Activated CD4-positive, alpha-beta T cell treated with anti-CD3 and anti-CD28 coated beads, Interleukin-2, Interleukin-6, amounts not matched to agents 100 ng/mL and 50 ng/mL, durations not matched to agents 16 hours and 8 hours (primary cell): ENCODE data around the gene MID2.
"Not testable (repeated sequence)": the region's sequence is repeated elsewhere in the genome, so short reads cannot be mapped to it uniquely, and the experiment has no call there.

Experiments
- DNase-seq: peaks from one replicate; pipeline ENCODE4 v3.0.0-alpha.2; 2020

The MID2 gene, protein sequence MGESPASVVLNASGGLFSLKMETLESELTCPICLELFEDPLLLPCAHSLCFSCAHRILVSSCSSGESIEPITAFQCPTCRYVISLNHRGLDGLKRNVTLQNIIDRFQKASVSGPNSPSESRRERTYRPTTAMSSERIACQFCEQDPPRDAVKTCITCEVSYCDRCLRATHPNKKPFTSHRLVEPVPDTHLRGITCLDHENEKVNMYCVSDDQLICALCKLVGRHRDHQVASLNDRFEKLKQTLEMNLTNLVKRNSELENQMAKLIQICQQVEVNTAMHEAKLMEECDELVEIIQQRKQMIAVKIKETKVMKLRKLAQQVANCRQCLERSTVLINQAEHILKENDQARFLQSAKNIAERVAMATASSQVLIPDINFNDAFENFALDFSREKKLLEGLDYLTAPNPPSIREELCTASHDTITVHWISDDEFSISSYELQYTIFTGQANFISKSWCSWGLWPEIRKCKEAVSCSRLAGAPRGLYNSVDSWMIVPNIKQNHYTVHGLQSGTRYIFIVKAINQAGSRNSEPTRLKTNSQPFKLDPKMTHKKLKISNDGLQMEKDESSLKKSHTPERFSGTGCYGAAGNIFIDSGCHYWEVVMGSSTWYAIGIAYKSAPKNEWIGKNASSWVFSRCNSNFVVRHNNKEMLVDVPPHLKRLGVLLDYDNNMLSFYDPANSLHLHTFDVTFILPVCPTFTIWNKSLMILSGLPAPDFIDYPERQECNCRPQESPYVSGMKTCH

DNA sequence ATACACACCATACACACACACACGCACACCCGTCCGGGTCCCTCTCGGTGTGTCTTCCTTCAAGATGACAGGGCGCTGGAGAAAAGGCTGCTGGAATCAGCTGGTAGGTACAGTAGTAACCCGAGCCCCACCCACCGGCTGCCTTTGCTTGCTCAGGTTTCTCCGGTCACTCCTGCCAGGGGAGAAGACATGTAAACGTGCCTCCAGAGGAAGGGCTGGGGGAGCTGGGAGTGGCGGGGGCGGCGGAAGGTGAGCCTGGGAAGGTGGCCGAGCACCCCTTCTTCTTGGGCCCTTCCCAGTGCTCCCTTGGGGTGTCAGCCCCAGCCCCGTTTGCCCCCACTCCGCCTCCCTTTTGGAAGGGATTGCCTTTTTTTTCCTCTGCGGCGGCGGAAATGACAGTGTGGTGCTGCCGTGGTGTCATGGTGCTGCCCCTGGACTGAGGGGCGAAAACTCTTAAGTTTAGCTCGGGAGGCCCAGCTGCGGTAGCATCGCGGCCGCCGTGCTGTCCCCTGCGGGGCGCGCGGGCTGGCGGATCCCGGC is at the start of gene MID2:
Gene MID2 (plus strand): TSS at position 169 of the 540 bp plus-strand sequence. CDS start 561 bp downstream, outside the sequence.
- peak; percentile 46 for DNase-seq

DNA sequence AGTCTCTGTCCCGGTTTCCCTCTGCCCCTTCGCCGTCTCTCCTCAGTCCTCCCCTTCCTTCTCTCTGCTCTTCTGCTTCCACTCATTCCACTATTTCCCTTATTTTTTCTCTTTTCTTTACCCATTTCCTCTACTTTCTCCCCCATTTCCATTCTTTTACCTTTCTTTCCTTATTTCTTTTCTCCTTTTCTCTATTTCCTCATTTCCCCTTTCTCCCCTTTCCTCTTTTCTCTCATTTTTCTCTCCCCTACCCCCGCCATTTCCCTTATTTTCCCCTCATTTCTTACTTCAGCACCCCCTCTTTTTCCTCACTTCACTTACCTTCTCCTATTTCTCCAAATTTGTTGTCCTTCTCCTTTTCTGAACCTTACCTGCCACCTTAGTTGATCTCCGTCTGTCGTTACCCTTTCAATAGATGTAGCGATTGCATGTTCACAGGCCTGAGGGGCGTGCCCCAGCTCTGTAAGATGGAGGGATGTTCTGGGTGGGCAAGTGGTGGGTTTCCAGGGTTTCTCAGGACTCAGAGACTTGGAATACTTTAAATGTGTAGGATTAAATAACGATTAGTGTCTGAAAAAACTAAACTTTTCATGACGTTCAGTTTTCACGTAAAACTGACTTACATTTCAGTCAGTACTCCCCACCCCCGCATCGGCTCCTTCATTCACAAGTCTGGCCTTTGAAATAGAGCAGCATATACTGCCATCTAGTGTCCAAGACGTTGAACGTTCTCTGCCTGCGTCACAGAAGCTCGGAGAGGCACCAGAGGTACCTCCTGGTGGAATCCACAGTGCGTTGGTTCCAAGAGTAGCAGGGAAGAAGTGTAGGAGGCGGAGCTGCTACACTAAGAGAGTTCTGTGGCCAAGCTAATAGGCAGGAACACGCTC is 48.8 kb upstream of the MID2 start:
- peak; percentile 85 for DNase-seq

DNA sequence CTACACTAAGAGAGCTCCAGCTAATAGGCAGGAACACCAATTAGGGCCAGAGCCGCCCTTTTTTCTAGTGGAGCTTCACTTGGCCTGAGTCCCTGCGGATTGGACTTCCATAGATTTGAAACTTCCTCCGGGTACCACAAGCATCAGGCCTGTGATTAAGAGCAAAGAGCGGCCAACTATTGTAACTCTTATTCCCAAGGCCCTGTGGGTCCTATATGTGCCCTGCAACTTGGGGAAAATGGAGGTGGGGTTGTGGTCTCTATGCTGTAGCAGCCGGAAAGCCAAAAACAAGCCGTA is 48.2 kb upstream of the MID2 start, which contains the start of gene NCBP2L:
Gene NCBP2L (plus strand): TSS at position 198 of the 297 bp plus-strand sequence. CDS start 16,488 bp downstream, outside the sequence.
- DNase-seq = no peak

DNA sequence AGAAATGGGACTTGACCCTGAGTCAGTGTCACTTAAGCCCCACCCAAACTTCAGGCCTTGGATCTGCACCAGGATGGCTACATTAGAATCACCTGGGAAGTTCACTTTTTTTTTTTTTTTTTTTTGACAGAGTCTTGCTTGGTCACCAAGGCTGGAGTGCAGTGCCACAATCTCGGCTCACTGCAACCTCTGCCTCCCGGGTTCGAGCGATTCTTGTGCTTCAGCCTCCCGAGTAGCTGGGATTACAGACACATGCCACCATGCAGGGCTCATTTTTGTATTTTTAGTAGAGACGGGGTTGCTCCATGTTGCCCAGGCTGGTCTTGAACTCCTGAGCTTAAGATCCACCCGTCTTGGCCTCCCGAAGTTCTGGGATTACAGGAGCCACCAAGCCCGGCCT is 45.1 kb upstream of the MID2 start:
- DNase-seq = no peak

DNA sequence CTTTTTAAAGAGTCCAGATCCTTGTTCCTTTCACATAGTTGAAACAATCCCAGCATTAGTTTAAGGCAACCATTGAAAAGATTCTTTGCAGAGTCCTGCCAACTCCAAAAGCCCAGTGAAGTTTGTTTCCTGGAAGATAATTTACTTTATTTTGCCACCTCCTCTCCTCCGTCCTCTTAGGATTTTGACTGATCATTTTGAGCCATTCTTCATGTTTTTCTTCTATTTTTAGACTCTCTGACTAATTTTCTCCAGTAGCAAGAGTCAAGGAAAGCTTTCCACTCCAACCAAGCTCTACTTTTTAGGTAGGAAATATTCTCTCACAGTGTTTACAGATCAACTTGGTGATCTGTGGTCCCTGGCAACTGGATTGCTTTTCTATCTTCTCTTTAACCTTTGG is 37.8 kb upstream of the MID2 start:
- no peak for DNase-seq

DNA sequence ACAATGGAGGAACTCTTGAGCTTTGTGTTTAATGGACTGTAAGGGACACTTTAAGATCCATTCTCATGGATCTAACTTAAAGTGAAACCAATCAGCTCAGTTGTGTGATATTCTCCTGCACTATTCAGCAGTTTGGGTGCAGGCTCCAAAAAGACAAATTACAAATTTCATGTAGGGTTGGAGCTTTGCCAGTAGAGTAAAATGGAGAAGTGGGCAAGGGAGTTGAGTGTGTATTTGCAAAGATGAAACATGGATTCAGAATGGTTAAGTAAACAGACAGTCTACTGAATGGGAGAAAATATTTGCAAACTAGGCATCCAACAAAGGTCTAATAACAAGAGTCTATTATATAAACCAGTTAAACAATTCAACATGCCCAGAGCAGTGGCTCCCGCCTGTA is 21.2 kb upstream of the MID2 start:
- no peak for DNase-seq

DNA sequence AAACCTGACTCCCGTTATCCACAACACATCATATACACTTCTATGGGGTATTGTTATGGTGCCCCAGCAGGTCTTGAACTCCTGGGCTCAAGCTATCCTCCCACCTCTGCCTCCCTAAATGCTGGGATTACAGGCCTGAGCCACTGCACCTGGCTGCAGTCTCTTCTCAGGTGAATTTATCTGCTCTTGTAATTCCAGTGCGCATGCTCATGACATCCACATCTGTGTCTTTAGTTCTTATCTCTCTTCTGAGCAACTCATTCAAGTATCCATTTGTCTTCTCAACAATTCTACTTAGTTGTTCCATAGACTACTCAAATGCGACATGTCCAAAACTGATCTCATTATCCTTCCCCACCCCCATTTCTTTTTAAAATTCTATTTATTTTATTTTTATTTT is 20.5 kb upstream of the MID2 start:
- DNase-seq = no peak

DNA sequence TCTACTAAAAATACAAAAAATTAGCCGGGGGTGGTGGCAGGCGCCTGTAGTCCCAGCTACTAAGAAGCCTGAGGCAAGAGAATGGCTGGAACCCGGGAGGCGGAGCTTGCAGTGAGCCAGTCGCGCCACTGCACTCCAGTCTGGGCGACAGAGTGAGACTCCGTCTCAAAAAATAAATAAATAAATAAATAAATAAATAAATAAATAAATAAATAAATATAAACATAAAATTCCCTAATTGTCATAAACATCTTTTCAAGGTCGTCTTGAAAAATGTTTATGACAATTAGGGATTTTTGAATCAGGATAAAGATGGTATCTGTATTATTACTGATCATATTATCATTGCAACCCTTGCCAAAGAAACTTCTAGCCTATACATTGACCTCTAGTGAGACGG is 15.6 kb upstream of the MID2 start:
- DNase-seq = not testable (repeated sequence)

DNA sequence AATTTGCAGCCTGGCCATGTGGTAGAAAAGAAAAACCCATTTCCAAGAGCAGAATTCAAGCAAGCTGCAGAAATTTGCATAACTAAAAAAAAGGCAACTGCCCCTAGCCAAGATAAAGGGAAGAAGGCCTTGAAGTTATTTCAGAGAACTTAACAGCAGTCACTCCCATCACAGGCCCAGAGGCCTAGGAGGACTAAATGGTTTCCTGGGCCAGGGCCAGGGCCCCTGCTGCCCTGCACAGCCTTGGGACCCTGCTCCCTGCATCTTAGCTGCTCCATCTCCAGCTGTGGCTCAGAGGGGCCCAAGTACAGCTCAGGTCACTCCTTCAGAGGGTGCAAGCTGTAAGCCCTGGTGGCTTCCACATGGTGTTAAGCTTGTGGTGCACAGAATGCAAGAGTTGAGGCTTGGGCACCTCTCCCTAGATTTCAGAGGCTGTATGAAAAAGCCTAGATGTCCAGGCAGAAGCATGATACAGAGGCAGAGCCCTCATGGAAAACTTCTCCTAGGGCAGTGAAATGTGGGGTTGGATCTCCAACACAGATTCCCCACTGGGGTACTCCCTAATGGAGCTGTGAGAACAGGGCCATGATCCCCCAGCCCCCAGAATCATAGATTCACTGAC is 6.7 kb upstream of the MID2 start:
- DNase-seq = no peak

DNA sequence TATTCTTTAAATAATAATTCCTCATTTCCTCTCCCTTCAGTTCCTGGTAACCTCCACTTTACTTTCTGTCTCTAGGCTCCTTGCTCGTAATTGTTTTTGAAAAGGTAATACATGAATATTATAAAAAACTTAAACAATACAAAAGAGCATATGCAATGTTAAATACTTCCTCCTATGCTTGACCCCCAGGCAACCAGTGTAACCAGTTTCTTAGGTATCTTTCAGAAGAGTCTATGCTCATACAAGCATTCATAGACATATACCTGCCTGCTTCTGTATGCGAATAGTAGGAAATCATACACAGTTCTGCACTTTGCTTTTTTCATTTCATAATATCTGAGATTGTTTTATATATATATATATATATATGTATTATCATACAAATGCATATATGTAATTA is 2.6 kb upstream of the MID2 start:
- DNase-seq = no peak

DNA sequence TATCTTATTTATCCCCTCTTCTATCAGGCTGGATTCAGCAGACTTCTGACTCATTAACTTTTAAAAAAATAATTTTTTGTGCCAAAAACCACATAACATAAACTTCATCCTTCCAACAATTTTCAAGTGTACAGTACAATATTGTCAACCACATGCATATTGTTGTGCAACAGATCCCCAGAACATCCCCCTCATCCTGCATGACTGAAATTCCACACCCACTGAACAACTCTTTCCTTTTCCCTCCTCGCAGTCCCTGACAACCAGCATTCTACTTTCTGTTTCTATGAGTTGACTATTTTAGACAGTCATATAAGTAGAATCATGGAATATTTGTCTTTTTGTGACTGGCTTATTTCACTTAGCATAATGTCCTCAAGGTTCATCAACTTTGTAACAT is 2.2 kb upstream of the MID2 start:
- no peak for DNase-seq

DNA sequence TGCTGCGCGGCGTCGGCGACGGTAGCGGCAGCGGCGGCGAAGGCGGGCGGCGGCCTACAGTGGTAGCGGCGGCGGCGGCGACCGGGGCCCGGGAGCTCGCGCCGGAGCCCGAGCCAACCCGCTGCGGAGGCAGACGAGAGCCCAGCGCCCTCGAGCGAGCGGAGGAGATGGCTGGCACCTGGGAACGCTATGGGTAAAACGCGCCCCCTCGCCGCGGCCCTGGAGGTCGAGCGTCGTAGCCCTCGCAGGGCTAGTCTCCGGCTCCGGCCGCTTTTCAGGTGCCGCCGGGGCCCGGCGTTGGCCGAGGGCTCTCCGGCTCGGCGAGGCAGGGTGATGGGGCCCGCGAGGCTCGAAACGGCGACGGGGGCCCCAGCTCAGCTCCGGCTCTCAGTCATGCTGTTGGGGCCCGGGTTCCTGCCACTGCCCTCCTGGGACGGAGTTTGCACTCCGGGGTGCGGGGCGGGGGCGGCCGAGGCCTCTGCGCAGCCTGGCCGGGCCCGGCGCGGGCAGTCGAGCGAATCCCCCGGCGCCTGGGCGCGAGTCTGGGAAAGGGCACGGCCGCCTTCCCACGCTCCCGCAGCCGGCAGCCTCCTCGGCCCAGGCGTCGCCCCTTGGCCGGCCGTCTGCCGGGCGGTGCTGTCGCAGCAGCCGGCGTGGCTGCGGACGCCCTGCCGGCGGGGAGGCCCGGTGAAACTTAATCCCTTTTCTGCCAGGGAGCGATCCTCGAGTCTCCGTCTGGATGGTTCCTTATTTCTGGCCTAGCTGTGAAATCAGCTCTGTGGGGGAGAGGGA is 768 bp downstream of the MID2 start:
- peak; percentile 27 for DNase-seq

DNA sequence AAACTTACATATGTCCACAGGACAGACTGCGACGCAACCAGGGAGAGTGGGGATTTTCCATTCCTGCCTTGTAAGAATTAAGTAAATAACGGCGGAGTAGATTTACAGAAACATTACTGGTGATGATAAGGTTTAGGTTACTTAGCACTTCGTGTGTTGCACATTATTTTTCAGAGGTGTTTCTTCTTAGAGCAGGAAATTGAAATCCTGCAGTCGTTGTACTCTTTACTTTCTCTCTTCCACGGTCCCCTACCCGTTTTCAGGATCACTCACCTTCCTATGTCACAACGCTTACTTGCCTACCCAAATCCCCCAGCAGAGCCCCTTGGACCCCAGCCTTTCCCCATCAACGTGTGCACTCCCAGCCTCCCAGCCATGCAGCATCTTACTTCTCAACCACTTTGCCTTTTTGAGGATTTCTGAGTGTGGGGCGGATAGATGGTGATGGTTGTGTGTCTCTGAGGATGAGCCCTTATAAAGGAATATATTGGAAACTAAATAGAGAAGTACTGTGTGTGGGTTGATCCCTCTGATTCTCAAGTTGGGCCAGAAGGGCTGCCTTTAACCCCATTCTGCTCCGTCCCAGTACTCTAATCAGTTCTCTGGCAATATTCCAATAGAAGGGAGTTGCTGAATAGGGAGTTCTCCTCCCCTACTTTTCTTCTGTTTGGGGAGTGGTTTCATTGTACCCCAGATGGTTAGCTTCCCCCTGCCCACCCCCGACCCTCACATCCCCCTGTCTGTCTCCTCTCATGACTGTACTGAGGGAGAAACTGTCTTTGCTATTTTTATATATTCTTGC is 1.6 kb downstream of the MID2 start:
- no peak for DNase-seq

DNA sequence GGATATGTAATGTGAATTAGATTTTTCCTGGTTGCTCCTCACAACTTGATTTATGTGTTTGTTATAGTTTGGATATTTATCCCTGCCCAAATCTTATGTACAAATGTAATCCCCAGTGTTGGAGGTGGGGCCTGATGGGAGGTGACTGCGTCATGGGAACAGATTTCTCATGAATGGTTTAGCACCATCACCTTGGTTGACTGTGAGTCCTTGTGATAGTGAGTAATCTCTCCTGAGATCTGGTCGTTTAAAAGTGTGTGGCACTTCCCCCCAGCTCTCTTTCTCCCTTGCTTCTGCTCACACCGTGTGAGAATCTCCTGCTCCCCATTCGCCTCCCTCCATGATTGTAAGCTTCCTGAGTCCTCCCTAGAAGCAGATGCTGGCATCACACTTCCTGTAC is 2.2 kb downstream of the MID2 start:
- peak; percentile 2 for DNase-seq

DNA sequence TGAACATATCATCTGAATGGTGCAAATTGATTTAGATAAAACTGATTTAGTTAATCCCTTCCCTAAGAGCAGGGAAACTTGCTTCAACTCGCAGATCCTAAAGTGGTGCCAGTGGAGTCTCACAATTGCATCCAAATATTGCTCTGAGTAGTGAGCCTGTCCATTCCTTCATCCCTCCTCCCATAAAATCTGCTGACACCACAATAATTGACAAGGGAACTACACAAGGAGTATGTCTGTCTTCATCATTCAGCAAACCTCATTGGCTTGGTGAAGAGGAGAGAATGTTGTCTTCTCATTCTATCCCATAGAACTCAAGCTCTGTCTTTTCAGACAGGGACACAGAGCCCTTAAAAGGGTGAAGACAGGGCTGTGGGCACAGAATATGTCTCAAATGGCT is 4.2 kb downstream of the MID2 start:
- DNase-seq = no peak

DNA sequence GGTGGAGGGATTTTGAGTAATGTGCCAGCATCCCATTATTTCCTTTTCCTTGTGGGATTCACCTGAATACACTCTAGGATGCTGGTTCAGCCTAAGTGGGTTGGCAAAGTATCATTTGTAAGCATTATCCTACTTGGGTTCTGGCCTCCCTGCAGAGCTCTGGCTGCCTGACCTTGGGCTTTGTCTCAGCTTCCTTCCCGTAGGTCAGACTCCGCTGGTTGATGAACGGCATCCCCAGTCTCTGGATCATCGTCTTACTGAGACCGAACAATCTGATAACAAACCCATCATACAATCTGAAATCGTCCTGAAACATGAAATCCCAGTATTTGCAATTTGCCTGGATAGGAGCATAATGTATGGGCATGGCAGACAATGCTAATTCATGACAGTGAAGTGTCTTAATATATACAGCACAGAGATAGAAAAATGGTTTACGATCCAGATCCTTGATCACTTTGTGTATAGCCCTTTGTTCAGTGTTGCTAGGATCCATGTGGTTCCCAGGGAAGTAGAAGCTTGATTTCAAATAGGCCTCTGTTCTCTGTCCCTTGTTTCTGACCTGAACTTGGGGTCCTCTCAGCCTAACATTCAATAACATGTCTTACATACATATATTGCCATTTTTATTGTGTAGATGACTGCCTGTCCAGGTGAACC is 5.5 kb downstream of the MID2 start:
- no peak for DNase-seq

DNA sequence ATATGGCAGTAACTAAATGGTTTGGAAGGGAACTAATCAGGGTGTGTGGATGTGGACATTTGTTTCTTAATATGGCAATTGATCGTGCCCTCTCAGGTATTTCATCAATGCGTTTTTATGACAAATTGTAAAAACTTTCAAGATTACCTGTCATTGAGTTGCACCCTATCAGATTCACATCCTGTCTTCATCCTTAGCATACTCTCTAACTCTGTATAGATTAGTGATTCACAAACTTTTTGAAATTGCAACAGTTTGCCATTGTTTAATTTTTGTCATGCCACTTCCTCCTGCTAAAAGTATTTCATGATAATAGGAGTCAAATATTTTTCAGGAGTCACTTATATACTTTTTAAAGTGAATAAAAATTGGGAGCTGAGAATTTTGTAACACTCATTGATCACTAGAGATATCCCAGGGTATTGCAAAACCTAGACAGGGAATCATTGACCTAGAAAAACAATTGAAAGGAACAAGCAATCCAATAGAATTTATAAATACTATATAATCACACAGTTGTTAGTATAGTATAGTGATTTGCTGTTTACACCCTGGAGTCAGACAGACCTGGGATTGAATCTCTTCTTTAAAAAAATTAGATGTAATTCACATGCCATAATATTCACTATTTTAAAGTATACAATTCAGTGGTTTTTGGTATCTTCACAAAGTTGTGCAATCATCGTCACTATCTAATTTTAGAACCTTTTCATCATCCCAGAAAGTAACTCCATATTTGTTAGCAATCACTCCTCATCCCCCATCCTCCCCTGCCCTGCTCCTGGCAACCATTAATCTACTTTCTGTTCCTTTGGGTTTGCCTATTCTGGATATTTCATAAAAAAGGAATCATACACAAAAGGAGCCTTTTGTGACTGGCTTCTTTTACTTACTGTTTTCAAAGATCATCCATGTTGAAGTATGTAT is 8.9 kb downstream of the MID2 start:
- DNase-seq = no peak

DNA sequence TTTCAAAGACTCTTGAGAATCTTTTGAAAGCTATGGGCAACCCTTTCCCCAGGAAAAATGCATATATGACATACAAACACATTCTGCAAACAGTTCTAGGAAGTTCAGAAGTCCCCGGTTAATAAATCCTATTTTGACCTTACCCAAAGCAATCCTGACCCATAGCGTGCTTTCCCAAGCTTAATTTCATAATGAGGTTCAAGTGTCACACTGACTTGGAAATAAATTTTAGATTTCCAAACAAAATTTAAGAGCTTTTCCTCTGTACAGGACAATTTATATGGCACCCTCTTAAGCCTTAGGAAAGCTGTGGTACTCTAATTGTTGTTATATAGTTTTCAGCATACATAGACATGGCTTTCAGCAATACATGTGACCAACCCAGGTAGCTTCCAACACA is 11.3 kb downstream of the MID2 start:
- DNase-seq = no peak

DNA sequence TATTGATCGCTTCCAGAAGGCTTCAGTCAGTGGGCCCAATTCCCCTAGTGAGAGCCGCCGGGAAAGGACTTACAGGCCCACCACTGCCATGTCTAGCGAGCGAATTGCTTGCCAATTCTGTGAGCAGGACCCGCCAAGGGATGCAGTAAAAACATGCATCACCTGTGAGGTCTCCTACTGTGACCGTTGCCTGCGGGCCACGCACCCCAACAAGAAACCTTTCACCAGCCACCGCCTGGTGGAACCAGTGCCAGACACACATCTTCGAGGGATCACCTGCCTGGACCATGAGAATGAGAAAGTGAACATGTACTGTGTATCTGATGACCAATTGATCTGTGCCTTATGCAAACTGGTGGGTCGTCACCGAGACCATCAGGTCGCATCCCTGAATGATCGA is 15.3 kb downstream of the MID2 start:
- DNase-seq = no peak
